Ishikawa (cell line): ENCODE data around the gene UNC5C.

Source experiments
- CEBPB ChIP-seq: IDR thresholded peaks from 2 replicates; pipeline ENCODE4 v1.6.1; 2012
- CREB1 ChIP-seq: IDR thresholded peaks from 2 replicates; pipeline ENCODE4 v1.6.1; 2012; ENCODE audit warnings: low read depth
- EP300 ChIP-seq: IDR thresholded peaks from 2 replicates; pipeline ENCODE4 v1.6.1; 2012; ENCODE audit warnings: borderline replicate concordance
- MAX ChIP-seq: IDR thresholded peaks from 2 replicates; pipeline ENCODE4 v1.6.1; 2012
- REST ChIP-seq: IDR thresholded peaks from 2 replicates; pipeline ENCODE4 v1.6.1; 2012; ENCODE audit warnings: low read depth, mild to moderate bottlenecking
- TAF1 ChIP-seq: IDR thresholded peaks from 2 replicates; pipeline ENCODE4 v1.6.1; 2012; ENCODE audit warnings: low read depth, mild to moderate bottlenecking
- TEAD4 ChIP-seq: IDR thresholded peaks from 2 replicates; pipeline ENCODE4 v1.6.1; 2012
- ZBTB7A ChIP-seq: IDR thresholded peaks from 2 replicates; pipeline ENCODE4 v1.6.1; 2012; ENCODE audit warnings: low read depth

- TF ChIP-seq ZBTB7A (no peak), EP300 (no peak), MAX (no peak), REST (no peak), TEAD4 (no peak), CREB1 (no peak), TAF1 (no peak), CEBPB (no peak)
Observed at GRCh38 chr4:95431678-95432077, 117.1 kb downstream of the UNC5C start.
